Thyroid gland (tissue), 4 donors: Measurements from ENCODE around the gene ZNF860.

ENCODE experiments used
- CTCF ChIP-seq, 6 experiments: fragments of 200-600 bp in 3 of 6; fragments of 450-650 bp in 3 of 6; sonication (generic) in 3 of 6; IDR thresholded peaks; one replicate each; pipeline ENCODE4 v1.5.1; 2016 to 2019; ENCODE audit warnings: antibody characterized with exemption in 6 of 6, mild to moderate bottlenecking in 2 of 6, inconsistent platforms in 1 of 6, moderate library complexity in 1 of 6
- POLR2A ChIP-seq, 2 donors: fragments of 450-650 bp; IDR thresholded peaks; one replicate each; pipeline ENCODE4 v1.6.1; 2017; ENCODE audit warnings: antibody characterized with exemption in 2 of 2, mild to moderate bottlenecking in 2 of 2, moderate library complexity in 1 of 2

- TF ChIP-seq CTCF (IDR thresholded peaks at IDR 0.05) (no peak), POLR2A (IDR thresholded peaks at IDR 0.05) (no peak)
These were observed 3.8 kb upstream of the ZNF860 start for GRCh38 chr3:31977736-31978135.
